Colonic mucosa (tissue), 4 donors: ENCODE results near the gene RADIL. TPM values are rescaled to one million over a fixed set of nuclear protein-coding genes. Genes with fewer than 3 reads are reported as not detected.

Experiments
- DNase-seq: peaks from one replicate; pipeline ENCODE4 v3.0.0-alpha.2; 2020
- H3K27ac ChIP-seq: fragments of 200-600 bp; one replicate; pipeline ENCODE4 v1.8.0; 2021
- H3K27me3 ChIP-seq: fragments of 200-600 bp; one replicate; pipeline ENCODE4 v1.8.0; 2021
- H3K36me3 ChIP-seq: fragments of 200-600 bp; one replicate; pipeline ENCODE4 v1.8.0; 2021
- H3K4me1 ChIP-seq: fragments of 200-600 bp; one replicate; pipeline ENCODE4 v1.8.0; 2021; ENCODE audit warnings: mild to moderate bottlenecking
- H3K4me3 ChIP-seq: fragments of 200-600 bp; one replicate; pipeline ENCODE4 v1.8.0; 2021
- H3K9ac ChIP-seq, 2 donors: one replicate each; pipeline ENCODE4 v1.7.0; 2013; ENCODE audit warnings: control low read depth in 2 of 2, low read depth in 2 of 2, low read length in 2 of 2
- H3K9me3 ChIP-seq: fragments of 200-600 bp; one replicate; pipeline ENCODE4 v1.8.0; 2021
- CTCF ChIP-seq: fragments of 200-600 bp; IDR thresholded peaks from one replicate; pipeline ENCODE4 v1.8.0; 2022; ENCODE audit warnings: antibody characterized with exemption, mild to moderate bottlenecking
- intact Hi-C: fragments of 100-400 bp; cut with DNase I; formaldehyde crosslinking; loops from one replicate; pipeline ENCODE4 v1.14.1; 2022
- microRNA-seq: library from miRNA; unstranded; fragments of <30 nt; microRNA quantifications from one replicate; pipeline ENCODE4, GENCODE V29; 2019
- total RNA-seq, 2 donors: library from RNA; stranded (reverse); fragmentation: NEBNext Ultra II Directional in 1 of 2; extraction: Animal tissue kit (Norgen Biotek cat#: 25700) in 1 of 2; gene quantifications; one replicate each; pipeline ENCODE4 v1.2.1, GENCODE V29; 2021
- donor health status: healthy.
- donor health status: DM: no; HTN: no; CAD: no.
- donor health status: DM: no; HTN: no; CAD: no.

The RADIL gene
- total RNA-seq, 2 donors from 2014 or later: 0.54 to 1.9 TPM

- no peaks in the 10 kb centered on the region for H3K27me3 ChIP-seq
- no peak overlapping the region for H3K27ac ChIP-seq
- no peaks in the 10 kb centered on the region for H3K9me3 ChIP-seq
- DNase-seq: no peak
- intact Hi-C loops: loop anchor here (5.0 kb wide), 2 partner anchors 67 to 107 kb away; partner anchors contain the start of gene FOXK1
- peaks cover 4% of the 10 kb centered on the region for H3K36me3 ChIP-seq
- TF ChIP-seq CTCF: no peak
- no peak overlapping the region for H3K4me3 ChIP-seq
- H3K9ac ChIP-seq: no peak overlapping the region
- peaks cover 4% of the 10 kb centered on the region for H3K4me1 ChIP-seq
Measured at GRCh38 chr7:4749798-4750197, 133.7 kb downstream of the RADIL start.

GRCh38 chr7:4749363-4749762, 134.2 kb downstream of the RADIL start:
- no peak for TF ChIP-seq CTCF
- H3K4me3 ChIP-seq: no peak overlapping the region
- no peak overlapping the region for H3K27ac ChIP-seq
- no peak for DNase-seq
- H3K27me3 ChIP-seq: no peaks in the 10 kb centered on the region
- H3K9me3 ChIP-seq: no peaks in the 10 kb centered on the region
- no peaks in the 10 kb centered on the region for H3K36me3 ChIP-seq
- H3K9ac ChIP-seq: no peak overlapping the region
- H3K4me1 ChIP-seq: peaks cover 4% of the 10 kb centered on the region
- intact Hi-C loops: no loop called here

Small RNAs within 50 kb of the gene (microRNA-seq; reads per million reads assigned to microRNA genes)
- not detected for gene MIR4656

Other genes with a start within 250 kb of the RADIL start
- 10 to 100 TPM; 29.6 to 30.8 TPM for gene FOXK1, start 201.4 kb downstream of the RADIL start, total RNA-seq
- gene AP5Z1, start 108.1 kb downstream of the RADIL start, total RNA-seq: 10 to 100 TPM; 27.9 to 49.9 TPM
- under 1 TPM in 1 of 2 donors, not detected in 1; 0.05 TPM for gene PAPOLB, start 21.7 kb downstream of the RADIL start, total RNA-seq
- not detected for gene MMD2, start 75.5 kb upstream of the RADIL start, total RNA-seq
- 10 to 100 TPM in 1 of 2 donors, 1 to 10 TPM in 1; 8.0 to 11.8 TPM for gene RBAK, start 162.1 kb upstream of the RADIL start, total RNA-seq